Esophagus mucosa (tissue), 1 donor: ENCODE results near the gene ABCG2. TPM values are rescaled to one million over a fixed set of nuclear protein-coding genes. Genes with fewer than 3 reads are reported as not detected.

Experiments used
- ATAC-seq: fragments of 200-7000 bp; cut with Tn5 transposase; one replicate; pipeline ENCODE4 v1.9.1; 2020
- total RNA-seq: library from RNA; stranded (reverse); gene quantifications from one replicate; pipeline ENCODE4 v1.2.4, GENCODE V29; 2023
- donor health status: DM: yes; HTN: yes; CAD: no.

ABCG2 gene
- total RNA-seq: 0.92 TPM

DNA sequence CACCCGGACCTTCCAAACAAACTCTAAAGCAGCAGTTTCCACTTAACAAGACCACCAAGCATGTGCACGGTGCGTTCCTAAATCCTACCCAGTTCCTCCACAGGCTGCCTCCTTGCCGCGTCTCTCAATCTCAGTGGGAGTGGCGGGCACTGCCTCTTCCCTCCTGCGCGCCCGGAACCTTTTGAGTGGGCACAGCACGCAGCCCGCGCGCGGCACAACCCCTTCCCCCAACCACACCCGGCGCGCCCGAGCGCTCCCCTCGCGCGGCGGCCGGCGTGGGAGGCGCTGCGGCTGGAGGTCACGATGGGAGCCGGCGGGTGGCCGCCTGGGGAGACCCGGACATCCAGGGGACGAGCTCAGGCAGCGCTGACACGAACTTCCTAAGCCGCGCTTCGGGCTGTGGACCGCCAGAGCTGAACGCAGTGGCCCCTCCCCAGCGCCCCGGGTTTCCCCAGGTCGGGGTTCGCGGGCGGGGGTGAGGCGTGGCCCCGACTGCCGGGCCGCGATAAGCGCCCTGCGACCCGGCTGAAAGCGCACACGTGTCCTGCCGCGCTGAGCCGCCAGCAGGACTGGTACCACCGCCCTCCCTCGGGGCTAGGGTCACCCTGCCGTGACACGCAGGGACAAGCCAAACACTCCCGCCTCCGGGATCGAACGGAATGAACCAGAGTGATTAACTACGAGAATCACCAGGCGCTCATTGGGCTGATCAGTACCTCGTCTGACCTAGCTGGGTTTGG is at the start of gene ABCG2:
Gene ABCG2 (minus strand): TSS at position 151 of the 740 bp plus-strand sequence. CDS start 18,644 bp downstream, outside the sequence.
- ATAC-seq: peak; percentile 68

GRCh38 chr4:88208156-88208555 is 49.7 kb upstream of the ABCG2 start:
- ATAC-seq: no peak

DNA sequence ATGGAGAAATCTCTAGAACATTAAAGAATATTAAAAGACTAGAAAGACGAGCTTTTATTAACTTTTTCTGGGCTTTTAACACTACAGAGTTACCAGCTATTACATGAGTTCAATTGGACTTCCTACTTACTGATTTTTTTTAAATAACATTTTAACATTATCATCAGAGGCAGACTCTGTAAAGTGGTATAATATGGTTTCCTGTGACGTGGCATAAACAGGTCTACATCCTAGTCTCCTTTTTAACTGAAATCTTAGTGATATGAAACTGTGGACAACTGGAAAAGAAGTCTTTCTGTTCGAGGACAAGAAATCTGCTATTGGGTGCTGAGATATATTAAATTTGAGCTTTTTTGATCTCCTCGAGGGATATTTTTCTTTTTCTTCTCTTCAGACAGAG is 48.7 kb upstream of the ABCG2 start:
- ATAC-seq: no peak

- peak; percentile 55 for ATAC-seq
Observed at GRCh38 chr4:88204882-88205281, 46.4 kb upstream of the ABCG2 start.

DNA sequence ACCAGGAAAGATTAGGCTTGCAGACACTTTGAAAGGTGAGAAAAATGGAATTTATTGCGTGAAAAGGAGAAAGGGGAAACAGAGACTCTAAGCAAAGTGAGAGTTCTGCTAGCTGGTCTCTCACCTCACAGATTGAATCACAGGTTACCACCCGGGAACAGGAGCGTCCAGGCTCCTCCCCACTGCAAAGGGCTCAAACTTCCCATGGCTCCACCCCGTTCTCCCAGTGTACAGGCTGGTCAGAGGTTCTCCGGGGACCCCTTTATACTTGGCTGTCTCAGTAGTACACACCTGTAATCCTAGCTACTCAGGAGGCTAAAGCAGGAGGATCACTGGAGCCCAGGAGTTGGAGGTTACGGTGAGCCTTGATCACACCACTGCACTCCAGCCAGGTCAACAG is 44.0 kb upstream of the ABCG2 start:
- ATAC-seq: no peak

GRCh38 chr4:88200186-88200585 is 41.7 kb upstream of the ABCG2 start:
- no peak for ATAC-seq

DNA sequence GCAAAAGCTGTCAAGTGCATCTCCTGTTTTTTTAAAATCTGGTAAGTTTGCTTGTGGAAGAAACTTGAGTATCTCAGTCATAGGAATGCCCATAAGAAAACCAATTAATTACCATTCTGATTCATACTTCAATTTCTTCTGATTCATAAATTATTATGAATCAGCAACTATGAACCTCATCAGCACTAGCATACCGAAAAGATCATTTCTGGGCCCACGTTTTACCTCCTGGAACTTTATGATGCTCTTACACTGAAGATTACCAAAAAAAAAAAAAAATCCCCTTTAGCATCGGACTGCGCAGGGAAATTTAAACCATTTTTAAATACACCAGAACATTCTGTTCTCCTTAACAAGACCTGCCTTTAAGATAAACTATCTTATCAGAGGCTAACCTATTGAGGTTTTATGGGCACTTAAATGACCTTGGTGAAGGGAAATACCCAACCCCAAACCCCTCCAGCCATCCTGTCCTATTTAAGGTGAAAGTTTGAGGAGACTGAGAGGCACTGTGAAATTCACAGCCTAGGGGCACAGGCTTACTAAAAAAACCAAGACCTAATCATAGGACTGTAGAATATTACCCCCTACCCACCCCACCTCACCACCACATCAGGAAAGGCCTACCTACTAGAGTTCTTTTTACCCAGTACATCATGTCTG is 38.2 kb upstream of the ABCG2 start:
- ATAC-seq: no peak

- no peak for ATAC-seq
Observed at GRCh38 chr4:88196013-88196365, 37.5 kb upstream of the ABCG2 start.

DNA sequence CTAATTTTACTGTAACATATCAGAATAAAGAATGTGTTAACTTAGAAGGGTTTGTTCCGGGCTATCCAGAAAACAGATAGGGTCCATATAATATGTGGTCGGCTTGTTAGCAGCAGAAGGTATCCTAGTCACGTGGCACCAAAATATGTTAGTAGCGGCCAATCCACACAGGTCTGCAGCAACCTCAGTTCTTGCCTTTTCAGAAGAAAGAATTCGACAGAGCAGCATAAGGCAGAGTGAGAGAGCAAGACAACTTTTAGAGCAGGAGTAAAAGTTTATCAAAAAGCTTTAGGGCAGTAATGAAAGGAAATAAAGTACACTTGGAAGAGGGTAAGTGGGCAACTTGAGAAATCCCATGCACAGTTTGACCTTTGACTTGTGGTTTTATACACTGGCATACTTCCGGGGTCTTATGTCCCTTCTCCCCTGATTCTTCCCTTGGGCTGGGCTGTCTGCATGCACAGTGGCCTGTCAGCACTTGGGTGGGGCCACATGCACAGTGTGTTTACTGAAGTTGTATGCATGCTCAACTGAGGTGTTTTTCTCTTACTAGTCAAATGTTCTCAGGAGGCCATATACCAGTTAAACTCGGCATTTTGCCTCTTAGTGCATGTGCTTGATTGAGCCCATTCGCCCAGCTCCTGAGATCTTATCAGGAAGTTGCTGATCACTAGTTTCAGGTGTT is 37.0 kb upstream of the ABCG2 start:
- no peak for ATAC-seq

DNA sequence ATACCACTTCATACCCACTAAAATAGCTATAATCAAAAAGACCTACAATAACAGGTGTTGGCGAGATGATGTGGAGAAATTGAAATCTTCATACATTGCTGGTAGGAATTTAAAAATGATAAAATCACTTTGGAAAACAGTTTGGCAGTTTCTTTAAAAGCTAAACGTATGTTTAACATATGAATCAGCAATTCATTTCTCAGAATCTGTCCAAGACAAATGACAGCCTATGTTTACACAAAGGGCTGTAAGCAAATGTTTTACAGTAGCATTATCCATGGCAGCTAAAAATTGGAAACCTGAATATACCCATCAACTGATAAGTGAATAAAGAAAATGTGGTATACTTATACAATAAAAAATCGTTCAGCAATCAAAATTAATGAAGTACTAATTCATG is 33.0 kb upstream of the ABCG2 start:
- no peak for ATAC-seq

DNA sequence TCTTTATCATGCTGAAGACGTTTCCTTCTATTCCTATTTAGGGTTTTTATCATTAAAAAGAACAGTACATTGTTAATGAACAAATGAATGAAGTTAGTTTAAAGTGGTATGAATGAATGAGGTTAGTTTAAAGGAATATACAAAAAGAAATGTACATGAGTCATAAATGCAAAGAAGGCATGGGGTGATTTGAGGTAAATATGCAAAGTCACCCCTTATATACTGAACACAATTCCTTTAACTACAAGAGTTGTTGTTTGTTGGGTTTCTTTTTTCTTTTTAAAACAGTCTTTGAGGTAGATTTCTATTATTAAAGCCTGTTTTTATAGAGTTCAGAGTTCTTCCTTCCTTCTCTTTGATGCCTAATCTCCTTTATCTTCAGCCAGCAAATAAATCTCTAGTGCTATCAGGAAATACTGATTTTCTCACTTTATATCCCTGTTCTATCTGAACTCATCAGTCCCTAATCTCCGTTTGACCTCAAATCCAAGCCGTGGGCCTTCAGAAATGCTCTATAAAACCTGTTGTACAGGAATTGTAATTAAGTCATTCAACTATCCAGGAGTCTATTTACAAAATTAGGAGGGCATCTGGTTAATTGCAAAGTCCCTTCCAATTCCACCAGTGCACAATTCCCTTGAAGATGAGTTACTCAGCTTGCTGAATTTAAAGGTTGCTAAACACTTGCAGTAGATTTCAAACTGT is 31.6 kb upstream of the ABCG2 start:
- ATAC-seq: no peak

GRCh38 chr4:88189418-88189738 is 30.9 kb upstream of the ABCG2 start:
- ATAC-seq: no peak

DNA sequence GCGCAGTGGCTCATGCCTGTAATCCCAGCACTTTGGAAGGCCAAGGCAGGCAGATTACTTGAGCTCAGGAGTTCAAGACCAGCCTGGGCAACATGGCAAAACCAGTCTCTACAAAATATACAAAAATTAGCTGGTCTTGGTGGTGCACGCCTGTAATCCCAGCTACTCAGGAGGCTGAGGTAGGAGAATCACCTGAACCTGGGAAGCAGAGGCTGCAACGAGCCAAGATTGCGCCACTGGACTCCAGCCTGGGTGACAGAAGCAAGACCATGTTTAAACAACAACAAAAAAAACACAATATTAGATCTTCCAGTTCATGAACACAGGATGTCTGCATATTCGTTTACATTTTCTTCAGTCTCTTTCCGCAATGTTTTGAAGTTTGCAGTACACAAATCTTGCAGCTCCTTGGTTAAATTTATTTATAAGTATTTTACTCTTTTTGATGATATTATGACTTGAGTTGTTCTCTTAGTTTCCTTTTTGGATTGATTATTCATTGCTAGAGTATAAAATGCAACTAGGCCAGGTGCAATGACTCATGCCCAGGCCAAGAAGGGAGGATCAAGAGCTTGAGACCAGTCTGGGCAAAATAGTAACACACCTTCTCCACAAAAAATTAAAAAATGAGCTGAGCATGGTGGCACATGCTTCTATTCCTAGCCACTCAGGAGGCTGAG is 30.4 kb upstream of the ABCG2 start:
- peak; percentile 80 for ATAC-seq

GRCh38 chr4:88187766-88188165 is 29.3 kb upstream of the ABCG2 start:
- ATAC-seq: no peak

DNA sequence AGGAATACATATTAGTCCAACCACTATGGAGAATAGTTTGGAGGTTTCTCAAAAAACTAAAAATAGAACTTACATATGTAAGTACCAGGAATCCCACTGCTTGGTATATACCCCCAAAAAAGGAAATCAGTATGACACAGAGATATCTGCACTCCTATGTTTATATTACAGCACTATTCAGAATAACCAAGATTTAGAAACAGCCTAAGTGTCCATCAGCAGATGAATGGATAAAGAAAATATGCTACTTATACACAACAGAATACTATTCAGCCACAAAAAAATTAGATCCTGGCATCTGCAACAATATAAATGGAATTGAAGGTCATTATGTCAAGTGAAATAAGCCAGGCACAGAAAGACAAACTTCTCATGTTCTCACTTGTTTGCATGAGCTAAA is 27.5 kb upstream of the ABCG2 start:
- no peak for ATAC-seq

DNA sequence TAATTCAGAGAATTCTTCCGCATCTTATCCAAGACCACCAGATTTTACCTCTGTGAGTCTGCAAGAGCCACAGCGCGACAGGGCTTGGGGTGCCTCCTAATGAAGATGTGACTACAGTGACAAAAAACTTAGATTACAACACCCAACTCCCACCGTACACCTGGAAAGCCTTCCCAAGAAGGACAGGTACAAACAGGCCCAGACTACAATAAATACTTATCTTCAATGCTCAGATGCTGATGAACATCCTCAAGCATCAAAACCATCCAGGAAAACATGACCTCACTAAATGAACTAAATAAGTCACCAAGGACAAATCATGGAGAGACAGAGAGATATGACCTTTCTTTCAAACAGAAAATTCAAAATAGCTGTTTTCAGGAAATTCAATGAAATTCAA is 20.8 kb upstream of the ABCG2 start:
- ATAC-seq: no peak

GRCh38 chr4:88178626-88179231 is 20.3 kb upstream of the ABCG2 start:
- peak; percentile 31 for ATAC-seq

GRCh38 chr4:88177983-88178625 is 19.7 kb upstream of the ABCG2 start:
- ATAC-seq: peak; percentile 86

DNA sequence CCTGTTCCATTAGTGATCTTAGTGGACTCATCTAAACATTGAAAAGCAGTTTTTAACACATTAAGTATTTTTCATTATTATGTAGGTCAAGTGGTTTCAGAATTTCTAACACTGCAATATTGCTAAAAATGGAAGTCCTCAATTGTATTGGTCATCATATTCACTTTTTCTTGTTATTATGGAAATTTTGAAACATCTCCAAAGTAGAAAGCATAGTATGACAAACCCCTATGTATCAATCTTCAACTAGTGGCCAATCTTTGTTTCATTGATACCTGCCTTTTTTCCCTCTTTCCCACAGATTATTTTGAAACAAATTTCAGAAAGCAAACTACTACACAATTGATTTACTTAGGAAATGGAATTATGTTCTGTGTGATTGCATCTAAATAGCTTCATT is 14.5 kb upstream of the ABCG2 start:
- no peak for ATAC-seq

DNA sequence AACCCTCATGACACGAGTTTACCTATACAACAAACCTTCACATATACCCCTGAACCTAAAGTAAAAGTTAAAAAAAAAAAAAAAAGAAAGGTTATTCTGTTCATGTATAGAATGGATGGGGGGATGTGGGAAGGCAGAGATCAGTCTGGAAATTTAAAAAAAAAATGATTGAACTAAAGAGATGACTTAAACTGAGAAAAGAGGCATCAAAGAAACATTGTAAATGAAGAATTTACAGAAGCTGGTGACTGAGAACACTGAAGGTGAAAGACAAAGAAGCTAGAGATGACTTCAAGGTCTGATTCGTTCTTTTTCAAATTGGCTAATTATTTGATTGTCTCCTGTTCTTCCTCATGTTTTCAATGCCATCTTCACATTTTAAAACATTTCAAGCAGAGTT is 12.8 kb upstream of the ABCG2 start:
- ATAC-seq: no peak

DNA sequence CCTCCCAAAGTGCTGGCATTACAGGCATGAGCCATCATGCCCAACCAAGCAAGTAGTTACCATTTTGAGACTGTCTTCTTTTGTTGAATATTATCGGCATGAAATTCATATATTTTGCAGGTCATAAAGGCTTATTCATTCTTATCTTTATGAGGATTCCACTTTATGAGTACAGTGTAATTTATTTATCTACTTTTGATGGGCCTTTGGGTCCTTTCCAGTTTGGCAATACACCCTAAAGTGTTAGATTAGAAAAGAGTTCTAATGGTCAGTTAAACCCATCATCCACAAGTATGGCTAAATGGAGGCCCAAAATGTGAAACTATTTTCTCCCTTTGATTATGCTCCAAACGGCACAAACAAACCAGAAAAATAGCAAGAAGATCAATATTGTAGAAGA is 10.9 kb upstream of the ABCG2 start:
- no peak for ATAC-seq

DNA sequence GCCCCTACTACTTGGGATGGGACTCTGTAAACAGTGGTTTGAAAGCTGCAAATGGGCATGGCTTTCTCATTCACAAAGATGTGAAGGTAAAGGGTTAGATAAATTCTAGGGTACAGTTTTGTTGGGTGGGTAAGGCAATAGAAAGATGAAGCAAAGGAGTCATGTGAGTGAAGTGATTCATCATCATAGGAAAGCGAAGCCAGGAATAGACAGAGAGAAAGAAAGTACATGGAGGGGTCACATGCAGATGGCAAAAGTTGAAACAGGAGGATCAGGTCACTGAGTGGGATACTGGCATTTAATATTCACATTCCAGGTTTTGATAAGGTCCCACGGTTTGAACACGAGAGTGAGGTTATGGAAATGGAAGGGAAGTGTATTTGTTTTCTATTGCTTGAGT is 8.2 kb upstream of the ABCG2 start:
- no peak for ATAC-seq
